Measurements from ENCODE around the gene PLEKHA8. TPM values are rescaled to one million over a fixed set of nuclear protein-coding genes. Genes with fewer than 3 reads are reported as not detected.

PLEKHA8 gene
- total RNA-seq, 1 experiment from 2014 or later, result 8.4 TPM

- no peak overlapping the region for H3K4me3 ChIP-seq (ENCODE audit: low read length)
- no peaks in the 10 kb centered on the region for H3K79me2 ChIP-seq (ENCODE audit: low read length)
- H3K9me2 ChIP-seq (replicated peaks; ENCODE audit: low read length), result no peaks in the 10 kb centered on the region
- no TSS peak for BruUV-seq (replicated peaks)
- no peak overlapping the region for H3K9ac ChIP-seq (ENCODE audit: low read length)
- no peaks in the 10 kb centered on the region for H4K20me1 ChIP-seq (ENCODE audit: low read length)
- no peak for TF ChIP-seq EZH2phosphoT487 (IDR thresholded peaks at IDR 0.05; ENCODE audit: borderline replicate concordance, low read length)
- peak; percentile 80 for TF ChIP-seq CTCF (conservative IDR thresholded peaks at IDR 0.05; ENCODE audit: low read depth, low read length)
- H3K4me2 ChIP-seq (ENCODE audit: low read length), result 0 out of 2 replicates have a peak overlapping the region, but pooled peaks have one; percentile 84
- H3K9me3 ChIP-seq (ENCODE audit: low read length), result no peaks in the 10 kb centered on the region
- H3F3A ChIP-seq (ENCODE audit: low read length, unreplicated experiment), result no peaks in the 10 kb centered on the region
- intact Hi-C loops (cut with micrococcal nuclease), result loop anchor here (1.0 to 10.0 kb wide), 6 partner anchors 62 to 398 kb away; partner anchors contain the start of gene GGCT
- H3K4me1 ChIP-seq (ENCODE audit: insufficient read depth, low read length), result peaks cover 58% of the 10 kb centered on the region
- peak; percentile 42; the same call in 1 of the 2 replicates for ATAC-seq
- ChIA-PET POLR2A (ENCODE audit: unreplicated experiment) (interaction anchor here (0.5 kb wide), 1 partner anchor 214 kb away, joined by 3 read pairs; no protein-coding TSS in a partner anchor), CTCF (interaction anchor here (0.6 to 1.4 kb wide), 7 partner anchors 9 to 287 kb away, joined by 3 to 13 read pairs (median 4); partner anchors contain the start of gene MTURN)
- H2AFZ ChIP-seq (ENCODE audit: low read length), result no peak overlapping the region
- H3K36me3 ChIP-seq (ENCODE audit: low read depth, low read length), result no peaks in the 10 kb centered on the region
- H3K27me3 ChIP-seq (ENCODE audit: low read length), result no peaks in the 10 kb centered on the region
- H3K27ac ChIP-seq (ENCODE audit: low read length), result no peak overlapping the region
- peak; percentile 76 for DNase-seq
Observed at GRCh38 chr7:30164567-30164966, 136.4 kb downstream of the PLEKHA8 start.

- ChIA-PET CTCF (no interaction called here), POLR2A (ENCODE audit: unreplicated experiment) (no interaction called here)
- DNase-seq (peak; percentile 61), ATAC-seq (peak; percentile 41)
- H3K4me1 ChIP-seq (ENCODE audit: insufficient read depth, low read length), result peaks cover 64% of the 10 kb centered on the region
- H3K9me2 ChIP-seq (replicated peaks; ENCODE audit: low read length), result no peaks in the 10 kb centered on the region
- H3K79me2 ChIP-seq (ENCODE audit: low read length), result no peaks in the 10 kb centered on the region
- peak overlapping the region; percentile 54 for H3K9ac ChIP-seq (ENCODE audit: low read length)
- H3K27me3 ChIP-seq (ENCODE audit: low read length), result no peaks in the 10 kb centered on the region
- intact Hi-C loops (cut with micrococcal nuclease), result loop anchor here (2.0 to 10.0 kb wide), 3 partner anchors 61 to 339 kb away; partner anchors contain the start of gene GGCT
- peak overlapping the region; percentile 84 for H3K4me2 ChIP-seq (ENCODE audit: low read length)
- no TSS peak for BruUV-seq (replicated peaks)
- H3F3A ChIP-seq (ENCODE audit: low read length, unreplicated experiment), result no peaks in the 10 kb centered on the region
- H2AFZ ChIP-seq (ENCODE audit: low read length), result peak overlapping the region; percentile 37
- H3K9me3 ChIP-seq (ENCODE audit: low read length), result no peaks in the 10 kb centered on the region
- peak overlapping the region; percentile 16; the same call in 1 of the 2 replicates for H3K4me3 ChIP-seq (ENCODE audit: low read length)
- TF ChIP-seq EZH2 (IDR thresholded peaks at IDR 0.05; ENCODE audit: low read length, unreplicated experiment) (no peak), CTCF (conservative IDR thresholded peaks at IDR 0.05; ENCODE audit: low read depth, low read length) (no peak), EZH2phosphoT487 (IDR thresholded peaks at IDR 0.05; ENCODE audit: borderline replicate concordance, low read length) (no peak)
- H3K36me3 ChIP-seq (ENCODE audit: low read depth, low read length), result no peaks in the 10 kb centered on the region
- peak overlapping the region; percentile 84 for H3K27ac ChIP-seq (ENCODE audit: low read length)
- no peaks in the 10 kb centered on the region for H4K20me1 ChIP-seq (ENCODE audit: low read length)
Observed at GRCh38 chr7:30165590-30165989, 137.4 kb downstream of the PLEKHA8 start.

GRCh38 chr7:30166155-30166840, 138.1 kb downstream of the PLEKHA8 start:
- no peaks in the 10 kb centered on the region for H3K79me2 ChIP-seq (ENCODE audit: low read length)
- peaks cover 67% of the 10 kb centered on the region for H3K4me1 ChIP-seq (ENCODE audit: insufficient read depth, low read length)
- peak overlapping the region; percentile 84 for H3K4me2 ChIP-seq (ENCODE audit: low read length)
- no peaks in the 10 kb centered on the region for H3K9me3 ChIP-seq (ENCODE audit: low read length)
- TF ChIP-seq EZH2phosphoT487 (IDR thresholded peaks at IDR 0.05; ENCODE audit: borderline replicate concordance, low read length), result no peak
- no peak for TF ChIP-seq EZH2 (IDR thresholded peaks at IDR 0.05; ENCODE audit: low read length, unreplicated experiment)
- no peak for TF ChIP-seq CTCF (conservative IDR thresholded peaks at IDR 0.05; ENCODE audit: low read depth, low read length)
- peak overlapping the region; percentile 37; the same call in 1 of the 2 replicates for H2AFZ ChIP-seq (ENCODE audit: low read length)
- H3K27ac ChIP-seq (ENCODE audit: low read length), result peak overlapping the region; percentile 84
- DNase-seq, result peak; percentile 71
- H3F3A ChIP-seq (ENCODE audit: low read length, unreplicated experiment), result no peaks in the 10 kb centered on the region
- H3K9ac ChIP-seq (ENCODE audit: low read length), result peak overlapping the region; percentile 54
- ChIA-PET POLR2A (ENCODE audit: unreplicated experiment) (no interaction called here), CTCF (no interaction called here)
- H3K4me3 ChIP-seq (ENCODE audit: low read length), result peak overlapping the region; percentile 16; the same call in 1 of the 2 replicates
- no peaks in the 10 kb centered on the region for H3K36me3 ChIP-seq (ENCODE audit: low read depth, low read length)
- ATAC-seq, result no peak
- no peaks in the 10 kb centered on the region for H3K9me2 ChIP-seq (replicated peaks; ENCODE audit: low read length)
- intact Hi-C loops (cut with micrococcal nuclease), result loop anchor here (10.0 kb wide), 1 partner anchor 339 kb away; the partner anchor contains the start of gene GGCT
- H4K20me1 ChIP-seq (ENCODE audit: low read length), result no peaks in the 10 kb centered on the region
- BruUV-seq (replicated peaks), result no TSS peak
- no peaks in the 10 kb centered on the region for H3K27me3 ChIP-seq (ENCODE audit: low read length)

Data from PC-3 (cell line).